ENCODE results near the gene XXYLT1. TPM values are rescaled to one million over a fixed set of nuclear protein-coding genes. Genes with fewer than 3 reads are reported as not detected.

The XXYLT1 gene
- total RNA-seq, 1 donor: 29.4 TPM

GRCh38 chr3:195155570-195156241 is 115.3 kb downstream of the XXYLT1 start:
- DNase-seq (ENCODE audit: low read depth in 2 of 3, low spot score in 2 of 3): no peak

GRCh38 chr3:195154793-195155535 is 116.0 kb downstream of the XXYLT1 start:
- peak in 2 of 3 donors; percentile 88 to 89 for DNase-seq (ENCODE audit: low read depth in 2 of 3, low spot score in 2 of 3)

GRCh38 chr3:195154111-195154791 is 116.7 kb downstream of the XXYLT1 start:
- no peak for DNase-seq (ENCODE audit: low read depth in 2 of 3, low spot score in 2 of 3)

- DNase-seq (ENCODE audit: low read depth in 2 of 3, low spot score in 2 of 3): no peak
Measured at GRCh38 chr3:195153653-195154052, 117.3 kb downstream of the XXYLT1 start.

- no peak for DNase-seq (ENCODE audit: low read depth in 2 of 3, low spot score in 2 of 3)
Measured at GRCh38 chr3:195153130-195153529, 117.8 kb downstream of the XXYLT1 start.

- no peak for DNase-seq (ENCODE audit: low read depth in 2 of 3, low spot score in 2 of 3)
Measured at GRCh38 chr3:195151866-195152541, 119.0 kb downstream of the XXYLT1 start.

GRCh38 chr3:195151402-195151801 is 119.6 kb downstream of the XXYLT1 start:
- no peak for DNase-seq (ENCODE audit: low read depth in 2 of 3, low spot score in 2 of 3)

GRCh38 chr3:195150181-195151118 is 120.5 kb downstream of the XXYLT1 start:
- DNase-seq (ENCODE audit: low read depth in 2 of 3, low spot score in 2 of 3): peak in 2 of 3 donors; percentile 89 to 94

- no peak for DNase-seq (ENCODE audit: low read depth in 2 of 3, low spot score in 2 of 3)
Measured at GRCh38 chr3:195149292-195150030, 121.5 kb downstream of the XXYLT1 start.

- peak in 1 of 3 donors; percentile 54 for DNase-seq (ENCODE audit: low read depth in 2 of 3, low spot score in 2 of 3)
Measured at GRCh38 chr3:195148549-195148948, 122.4 kb downstream of the XXYLT1 start.

- peak in 1 of 3 donors; percentile 83 for DNase-seq (ENCODE audit: low read depth in 2 of 3, low spot score in 2 of 3)
Measured at GRCh38 chr3:195147649-195148080, 123.3 kb downstream of the XXYLT1 start.

GRCh38 chr3:195146131-195146530 is 124.8 kb downstream of the XXYLT1 start:
- no peak for DNase-seq (ENCODE audit: low read depth in 2 of 3, low spot score in 2 of 3)

GRCh38 chr3:195145579-195145978 is 125.4 kb downstream of the XXYLT1 start:
- DNase-seq (ENCODE audit: low read depth in 2 of 3, low spot score in 2 of 3): no peak

- no peak for DNase-seq (ENCODE audit: low read depth in 2 of 3, low spot score in 2 of 3)
Measured at GRCh38 chr3:195143221-195143620, 127.7 kb downstream of the XXYLT1 start.

GRCh38 chr3:195142519-195142918 is 128.4 kb downstream of the XXYLT1 start:
- no peak for DNase-seq (ENCODE audit: low read depth in 2 of 3, low spot score in 2 of 3)

GRCh38 chr3:195140816-195141793 is 129.9 kb downstream of the XXYLT1 start:
- peak in 1 of 3 donors; percentile 65 for DNase-seq (ENCODE audit: low read depth in 2 of 3, low spot score in 2 of 3)

GRCh38 chr3:195140410-195140809 is 130.5 kb downstream of the XXYLT1 start:
- DNase-seq (ENCODE audit: low read depth in 2 of 3, low spot score in 2 of 3): no peak

- DNase-seq (ENCODE audit: low read depth in 2 of 3, low spot score in 2 of 3): no peak
Measured at GRCh38 chr3:195139876-195140240, 131.1 kb downstream of the XXYLT1 start.

All from hematopoietic multipotent progenitor cell (in vitro differentiated cells).